ENCODE data around the gene TLCD3B.

GRCh38 chr16:30030011-30030685, 923 bp downstream of the TLCD3B start:
- TF ChIP-seq POLR2A (IDR thresholded peaks at IDR 0.05; ENCODE audit: low read depth, low read length) (no peak), MXI1 (IDR thresholded peaks at IDR 0.05; ENCODE audit: borderline replicate concordance, low read depth, low read length) (no peak)
- TF ChIP-seq, protein P1, sequence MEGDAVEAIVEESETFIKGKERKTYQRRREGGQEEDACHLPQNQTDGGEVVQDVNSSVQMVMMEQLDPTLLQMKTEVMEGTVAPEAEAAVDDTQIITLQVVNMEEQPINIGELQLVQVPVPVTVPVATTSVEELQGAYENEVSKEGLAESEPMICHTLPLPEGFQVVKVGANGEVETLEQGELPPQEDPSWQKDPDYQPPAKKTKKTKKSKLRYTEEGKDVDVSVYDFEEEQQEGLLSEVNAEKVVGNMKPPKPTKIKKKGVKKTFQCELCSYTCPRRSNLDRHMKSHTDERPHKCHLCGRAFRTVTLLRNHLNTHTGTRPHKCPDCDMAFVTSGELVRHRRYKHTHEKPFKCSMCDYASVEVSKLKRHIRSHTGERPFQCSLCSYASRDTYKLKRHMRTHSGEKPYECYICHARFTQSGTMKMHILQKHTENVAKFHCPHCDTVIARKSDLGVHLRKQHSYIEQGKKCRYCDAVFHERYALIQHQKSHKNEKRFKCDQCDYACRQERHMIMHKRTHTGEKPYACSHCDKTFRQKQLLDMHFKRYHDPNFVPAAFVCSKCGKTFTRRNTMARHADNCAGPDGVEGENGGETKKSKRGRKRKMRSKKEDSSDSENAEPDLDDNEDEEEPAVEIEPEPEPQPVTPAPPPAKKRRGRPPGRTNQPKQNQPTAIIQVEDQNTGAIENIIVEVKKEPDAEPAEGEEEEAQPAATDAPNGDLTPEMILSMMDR (conservative IDR thresholded peaks at IDR 0.05; ENCODE audit: low read depth, low read length), result no peak
